GM12878 (cell line): Measurements from ENCODE around the gene AQP3.
"Not testable (repeated sequence)": the region's sequence is repeated elsewhere in the genome, so short reads cannot be mapped to it uniquely, and the experiment has no call there.

Source experiments
- CREM ChIP-seq: IDR thresholded peaks from 2 replicates; pipeline ENCODE4 v1.6.1; 2014; ENCODE audit warnings: antibody characterized with exemption, low read depth
- FOS ChIP-seq: IDR thresholded peaks from 3 replicates; pipeline ENCODE4 v1.6.1; 2011; ENCODE audit warnings: borderline replicate concordance; ENCODE audit not compliant: insufficient read length; ENCODE audit errors: extremely low read depth
- HDAC6 ChIP-seq: fragments of 200-600 bp; sonication (generic); IDR thresholded peaks from one replicate; pipeline ENCODE4 v1.8.0; 2017; ENCODE audit warnings: antibody characterized with exemption; ENCODE audit not compliant: unreplicated experiment
- POLR2A ChIP-seq: IDR thresholded peaks from 2 replicates; pipeline ENCODE4 v1.6.1; 2011; ENCODE audit warnings: low read depth, mild to moderate bottlenecking, low read length
- POLR2AphosphoS5 ChIP-seq: IDR thresholded peaks from 2 replicates; pipeline ENCODE4 v1.6.1; 2011; ENCODE audit warnings: mild to moderate bottlenecking, low read length, inconsistent platforms
- RCOR1 ChIP-seq: conservative IDR thresholded peaks from 2 replicates; pipeline ENCODE4 v1.6.1; 2012; ENCODE audit warnings: low read depth, low read length, improper control_type of control experiment
- SIN3A ChIP-seq: IDR thresholded peaks from 2 replicates; pipeline ENCODE4 v1.6.1; 2012; ENCODE audit warnings: low read depth, low read length, improper control_type of control experiment
- TF ChIP-seq, protein P1 (sequence below), 3 experiments: IDR thresholded peaks in 2 of 3; conservative IDR thresholded peaks in 1 of 3; 2 replicates each; pipeline ENCODE4 v1.5.1; 2011; ENCODE audit warnings: low read depth in 3 of 3, low read length in 3 of 3, mild to moderate bottlenecking in 3 of 3, control low read depth in 2 of 3, moderate library complexity in 2 of 3, inconsistent platforms in 1 of 3, mixed read lengths in 1 of 3; ENCODE audit not compliant: control insufficient read depth in 2 of 3, insufficient read depth in 1 of 3; ENCODE audit errors: extremely low read depth in 1 of 3
- TF ChIP-seq, protein P2 (sequence below): IDR thresholded peaks from 2 replicates; pipeline ENCODE4 v1.6.1; 2011; ENCODE audit warnings: low read depth, mild to moderate bottlenecking, low read length, moderate library complexity, borderline replicate concordance; ENCODE audit errors: extremely low read depth
- TF ChIP-seq, protein P3 (sequence below): fragments of 450-650 bp; IDR thresholded peaks from 2 replicates; pipeline ENCODE4 v1.6.1; 2017; ENCODE audit warnings: mild to moderate bottlenecking

DNA sequence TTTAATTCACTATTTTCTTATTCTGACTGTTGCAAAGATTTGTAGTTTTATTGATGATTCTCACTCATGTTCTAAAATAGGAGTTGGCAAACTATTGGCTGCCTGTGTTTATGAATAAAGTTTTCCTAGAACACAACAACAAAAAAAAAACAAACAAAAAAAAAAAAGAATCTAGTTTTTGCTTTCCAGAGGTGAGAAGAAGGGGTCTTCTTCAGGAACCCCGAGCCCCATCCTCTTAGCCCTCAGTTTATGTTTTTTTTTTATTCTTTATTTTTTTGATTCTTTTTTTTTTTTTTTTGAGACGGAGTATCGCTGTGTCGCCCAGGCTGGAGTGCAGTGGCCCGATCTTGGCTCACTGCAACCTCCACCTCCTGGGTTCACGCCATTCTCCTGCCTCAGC lies 22.9 kb downstream of the AQP3 start:
- TF ChIP-seq, protein P1, sequence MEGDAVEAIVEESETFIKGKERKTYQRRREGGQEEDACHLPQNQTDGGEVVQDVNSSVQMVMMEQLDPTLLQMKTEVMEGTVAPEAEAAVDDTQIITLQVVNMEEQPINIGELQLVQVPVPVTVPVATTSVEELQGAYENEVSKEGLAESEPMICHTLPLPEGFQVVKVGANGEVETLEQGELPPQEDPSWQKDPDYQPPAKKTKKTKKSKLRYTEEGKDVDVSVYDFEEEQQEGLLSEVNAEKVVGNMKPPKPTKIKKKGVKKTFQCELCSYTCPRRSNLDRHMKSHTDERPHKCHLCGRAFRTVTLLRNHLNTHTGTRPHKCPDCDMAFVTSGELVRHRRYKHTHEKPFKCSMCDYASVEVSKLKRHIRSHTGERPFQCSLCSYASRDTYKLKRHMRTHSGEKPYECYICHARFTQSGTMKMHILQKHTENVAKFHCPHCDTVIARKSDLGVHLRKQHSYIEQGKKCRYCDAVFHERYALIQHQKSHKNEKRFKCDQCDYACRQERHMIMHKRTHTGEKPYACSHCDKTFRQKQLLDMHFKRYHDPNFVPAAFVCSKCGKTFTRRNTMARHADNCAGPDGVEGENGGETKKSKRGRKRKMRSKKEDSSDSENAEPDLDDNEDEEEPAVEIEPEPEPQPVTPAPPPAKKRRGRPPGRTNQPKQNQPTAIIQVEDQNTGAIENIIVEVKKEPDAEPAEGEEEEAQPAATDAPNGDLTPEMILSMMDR (IDR thresholded peaks at IDR 0.05 in 2 of 3, conservative IDR thresholded peaks at IDR 0.05 in 1 of 3; ENCODE audit: control insufficient read depth in 2 of 3, extremely low read depth in 1 of 3, insufficient read depth in 1 of 3, low read depth in 3 of 3, low read length in 3 of 3), result not testable (repeated sequence)
- not testable (repeated sequence) for TF ChIP-seq CREM, FOS, SIN3A, POLR2AphosphoS5, HDAC6, POLR2A, RCOR1
- TF ChIP-seq, protein P2, sequence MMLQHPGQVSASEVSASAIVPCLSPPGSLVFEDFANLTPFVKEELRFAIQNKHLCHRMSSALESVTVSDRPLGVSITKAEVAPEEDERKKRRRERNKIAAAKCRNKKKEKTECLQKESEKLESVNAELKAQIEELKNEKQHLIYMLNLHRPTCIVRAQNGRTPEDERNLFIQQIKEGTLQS, result not testable (repeated sequence)
- TF ChIP-seq, protein P3, sequence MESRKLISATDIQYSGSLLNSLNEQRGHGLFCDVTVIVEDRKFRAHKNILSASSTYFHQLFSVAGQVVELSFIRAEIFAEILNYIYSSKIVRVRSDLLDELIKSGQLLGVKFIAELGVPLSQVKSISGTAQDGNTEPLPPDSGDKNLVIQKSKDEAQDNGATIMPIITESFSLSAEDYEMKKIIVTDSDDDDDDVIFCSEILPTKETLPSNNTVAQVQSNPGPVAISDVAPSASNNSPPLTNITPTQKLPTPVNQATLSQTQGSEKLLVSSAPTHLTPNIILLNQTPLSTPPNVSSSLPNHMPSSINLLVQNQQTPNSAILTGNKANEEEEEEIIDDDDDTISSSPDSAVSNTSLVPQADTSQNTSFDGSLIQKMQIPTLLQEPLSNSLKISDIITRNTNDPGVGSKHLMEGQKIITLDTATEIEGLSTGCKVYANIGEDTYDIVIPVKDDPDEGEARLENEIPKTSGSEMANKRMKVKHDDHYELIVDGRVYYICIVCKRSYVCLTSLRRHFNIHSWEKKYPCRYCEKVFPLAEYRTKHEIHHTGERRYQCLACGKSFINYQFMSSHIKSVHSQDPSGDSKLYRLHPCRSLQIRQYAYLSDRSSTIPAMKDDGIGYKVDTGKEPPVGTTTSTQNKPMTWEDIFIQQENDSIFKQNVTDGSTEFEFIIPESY, result not testable (repeated sequence)
